ENCODE data around the gene TTLL11.

TTLL11 gene

DNA sequence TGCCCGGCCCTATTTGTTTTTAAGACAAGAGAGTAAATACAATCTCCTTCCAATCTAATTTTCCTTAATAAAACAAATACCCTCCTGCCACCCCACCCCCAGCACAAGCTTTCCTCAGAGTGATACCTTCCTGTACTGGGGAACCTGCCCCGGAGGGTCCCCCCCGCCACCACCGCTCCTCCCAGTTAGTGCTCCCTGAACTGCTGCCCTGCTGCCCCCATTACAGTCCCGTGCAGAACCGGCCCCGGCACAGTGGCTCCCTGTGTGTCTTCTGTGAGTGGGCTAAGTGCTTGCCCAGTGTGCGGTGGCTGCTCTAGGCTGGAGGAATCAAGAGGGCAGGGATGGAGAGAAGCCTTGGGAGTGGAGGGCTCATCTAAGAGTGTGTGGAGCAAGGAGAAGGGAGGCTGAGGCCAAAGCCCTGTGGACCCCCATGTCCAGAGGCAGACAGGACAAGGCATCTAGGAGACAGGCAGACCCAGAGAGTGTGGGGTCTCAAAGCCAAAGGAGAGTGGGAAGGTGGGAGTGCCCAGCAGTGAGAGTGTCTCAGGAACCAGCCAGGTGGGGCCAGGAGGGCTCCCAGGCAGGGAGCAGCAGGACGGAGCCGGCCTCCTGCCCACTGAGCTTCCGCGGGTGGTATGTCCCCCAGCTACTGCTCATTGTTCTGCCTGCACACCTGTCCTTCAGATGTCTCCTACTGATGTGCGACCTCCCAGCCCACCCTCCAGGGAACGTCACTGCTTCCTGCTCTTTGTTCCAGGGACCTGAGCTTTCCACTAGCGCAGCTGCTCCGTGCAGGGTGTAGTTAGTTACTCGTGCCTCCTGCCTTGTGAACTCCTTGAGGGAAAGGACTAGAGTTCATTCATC, 312.7 kb downstream of the TTLL11 start:
- no peak for DNase-seq
- H3K4me1 Mint-ChIP-seq = peaks cover 28% of the 10 kb centered on the region
- H3K4me3 Mint-ChIP-seq = no peak overlapping the region
- CTCF ChIA-PET = no interaction called here
- no peaks in the 10 kb centered on the region for H3K36me3 Mint-ChIP-seq
- no peaks in the 10 kb centered on the region for H3K9me3 Mint-ChIP-seq
- H3K27me3 Mint-ChIP-seq = peaks cover 45% of the 10 kb centered on the region
- no peak overlapping the region for H3K27ac Mint-ChIP-seq

DNA sequence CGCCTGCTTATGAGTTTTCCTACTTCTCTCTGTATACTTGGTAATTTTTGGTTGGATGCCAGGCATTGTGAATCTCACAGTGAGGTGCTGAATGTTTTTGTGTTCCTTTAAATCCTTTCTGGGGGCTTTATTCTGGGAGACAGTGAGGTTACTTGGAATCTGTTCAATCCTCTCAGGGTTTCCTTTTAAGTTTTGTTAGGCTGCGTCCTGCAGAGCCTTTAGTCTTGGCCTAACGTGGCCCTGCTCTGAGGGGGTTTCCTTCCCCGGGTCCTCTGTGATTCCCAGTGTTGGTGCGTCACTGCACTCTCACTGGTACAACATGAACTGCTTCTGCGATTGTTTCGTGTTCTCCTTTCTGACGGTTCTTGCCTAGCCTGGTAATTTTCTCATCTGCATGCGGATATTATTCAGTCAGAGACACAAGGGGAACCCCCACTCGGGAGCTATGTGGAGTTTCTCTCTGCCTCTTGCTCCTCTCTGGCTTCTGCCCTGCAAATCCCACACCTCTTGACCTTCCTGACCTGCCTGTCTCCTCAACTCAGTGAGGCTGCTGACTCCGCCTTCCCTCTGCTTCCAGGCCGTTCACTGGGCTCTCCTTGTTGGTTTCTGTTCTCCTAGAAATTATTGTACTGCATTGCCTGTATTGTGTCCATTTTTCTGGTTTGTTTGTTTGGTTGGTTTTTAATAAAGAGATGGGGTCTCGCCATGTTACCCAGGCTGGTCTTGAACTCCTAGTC, 313.6 kb downstream of the TTLL11 start:
- no peaks in the 10 kb centered on the region for H3K36me3 Mint-ChIP-seq
- peaks cover 20% of the 10 kb centered on the region for H3K4me1 Mint-ChIP-seq
- DNase-seq = no peak
- H3K9me3 Mint-ChIP-seq = no peaks in the 10 kb centered on the region
- CTCF ChIA-PET = no interaction called here
- no peak overlapping the region for H3K4me3 Mint-ChIP-seq
- peaks cover 52% of the 10 kb centered on the region for H3K27me3 Mint-ChIP-seq
- no peak overlapping the region for H3K27ac Mint-ChIP-seq

DNA sequence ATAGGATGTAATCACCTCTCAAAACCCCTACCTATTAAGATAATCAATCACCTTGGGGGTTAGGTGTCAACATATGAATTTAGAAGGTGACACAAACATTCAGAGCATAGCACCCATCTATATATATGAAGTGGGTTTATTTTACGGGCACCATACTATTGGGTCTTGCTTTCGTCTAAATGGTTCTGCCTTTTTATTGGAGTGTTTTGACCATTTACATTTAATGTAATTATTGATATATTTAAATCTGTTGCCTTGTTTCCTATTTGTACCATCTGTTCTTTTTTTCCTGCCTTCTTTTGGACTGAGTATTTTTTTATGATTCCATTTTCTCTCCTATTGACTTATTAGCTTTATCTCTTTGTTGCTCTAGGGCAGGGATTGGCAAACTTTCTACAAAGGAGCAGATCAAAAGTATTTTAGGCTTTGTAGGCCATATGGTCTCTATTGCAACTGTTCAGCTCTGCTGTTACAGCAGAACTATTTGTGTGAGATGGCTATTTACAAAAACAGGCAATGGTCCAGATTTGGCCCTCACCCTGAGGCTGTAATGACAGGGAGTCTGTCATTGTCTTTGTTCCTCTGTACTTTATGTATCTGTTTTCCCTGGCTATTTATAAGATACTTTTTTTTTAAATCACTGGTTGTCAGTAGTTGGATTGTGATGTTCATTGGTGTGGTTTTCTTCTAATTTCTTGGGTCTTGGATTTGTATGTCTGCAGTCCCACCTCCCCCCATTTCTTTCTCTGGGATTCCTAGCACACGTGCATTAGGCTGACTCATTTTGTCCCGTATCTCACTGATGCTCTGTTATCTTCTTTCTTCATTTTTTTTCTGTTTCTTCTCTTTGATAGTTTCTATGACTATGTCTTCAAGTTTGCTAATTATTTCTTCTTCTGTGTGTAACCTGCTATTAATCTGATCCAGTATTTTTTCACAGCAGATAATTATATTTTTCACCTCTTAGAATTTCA, 314.6 kb downstream of the TTLL11 start:
- no peaks in the 10 kb centered on the region for H3K36me3 Mint-ChIP-seq
- H3K4me1 Mint-ChIP-seq = peaks cover 10% of the 10 kb centered on the region
- no peak overlapping the region for H3K4me3 Mint-ChIP-seq
- DNase-seq = no peak
- CTCF ChIA-PET = no interaction called here
- H3K27me3 Mint-ChIP-seq = peaks cover 52% of the 10 kb centered on the region
- no peaks in the 10 kb centered on the region for H3K9me3 Mint-ChIP-seq
- H3K27ac Mint-ChIP-seq = no peak overlapping the region

- CTCF ChIA-PET = no interaction called here
- peaks cover 52% of the 10 kb centered on the region for H3K27me3 Mint-ChIP-seq
- no peak overlapping the region for H3K27ac Mint-ChIP-seq
- peaks cover under 1% of the 10 kb centered on the region for H3K4me1 Mint-ChIP-seq
- H3K9me3 Mint-ChIP-seq = no peaks in the 10 kb centered on the region
- DNase-seq = no peak
- H3K36me3 Mint-ChIP-seq = no peaks in the 10 kb centered on the region
- H3K4me3 Mint-ChIP-seq = no peak overlapping the region
Measured at GRCh38 chr9:121776739-121777637, 316.1 kb downstream of the TTLL11 start.

- DNase-seq = no peak
- CTCF ChIA-PET = interaction anchor here (1.0 kb wide), 1 partner anchor 13 kb away, joined by 3 read pairs; no protein-coding TSS in a partner anchor
Measured at GRCh38 chr9:121776001-121776738, 316.9 kb downstream of the TTLL11 start.

DNA sequence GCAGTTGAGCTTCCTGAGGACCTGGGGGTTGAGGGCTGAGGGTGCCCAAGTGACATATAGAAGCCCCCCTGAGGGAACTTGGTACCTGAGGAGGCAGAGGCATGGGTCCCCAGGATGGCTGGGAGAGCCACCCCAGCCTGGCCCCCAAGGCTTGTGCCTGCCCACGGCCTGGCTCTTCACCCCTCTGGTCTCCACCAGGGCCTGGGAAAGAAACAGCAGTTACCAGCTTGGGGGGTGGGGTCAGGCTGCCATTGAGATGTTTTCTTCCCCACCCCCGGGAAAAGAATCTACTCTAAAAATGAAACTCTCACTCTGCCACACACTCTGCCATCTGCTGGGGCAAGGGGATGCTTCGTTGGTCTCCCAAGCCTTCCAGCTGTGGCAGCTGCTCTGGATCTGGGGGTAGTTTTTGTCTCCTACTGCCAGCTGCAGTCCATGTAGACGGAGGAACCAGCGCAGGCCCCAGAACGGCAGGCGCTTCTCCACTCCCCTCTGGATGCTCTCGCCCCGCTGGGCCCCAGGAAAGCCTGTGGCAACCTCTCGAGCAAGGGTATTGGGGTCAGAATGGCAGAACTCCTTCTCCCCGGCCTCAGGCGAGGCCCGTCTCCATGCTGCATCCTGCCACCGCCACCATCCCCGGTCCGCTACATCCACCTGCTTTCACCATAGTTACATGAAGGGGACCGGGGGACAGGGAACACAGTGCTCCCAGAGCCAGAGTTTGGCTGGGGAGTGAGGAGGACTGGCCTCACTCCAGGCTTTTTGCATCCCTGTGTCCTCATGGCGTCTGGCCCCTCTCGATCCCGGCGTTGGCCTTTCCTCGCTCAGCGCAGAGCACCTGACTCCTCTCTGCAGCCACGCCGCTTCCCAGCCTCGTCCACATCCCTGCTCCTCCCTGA, 318.1 kb downstream of the TTLL11 start:
- no peaks in the 10 kb centered on the region for H3K4me1 Mint-ChIP-seq
- no peaks in the 10 kb centered on the region for H3K9me3 Mint-ChIP-seq
- CTCF ChIA-PET = interaction anchor here (1.0 kb wide), 1 partner anchor 14 kb away, joined by 3 read pairs; no protein-coding TSS in a partner anchor
- H3K4me3 Mint-ChIP-seq = no peak overlapping the region
- no peaks in the 10 kb centered on the region for H3K36me3 Mint-ChIP-seq
- no peak for DNase-seq
- H3K27me3 Mint-ChIP-seq = peaks cover 39% of the 10 kb centered on the region
- no peak overlapping the region for H3K27ac Mint-ChIP-seq

More at GRCh38 chr9:121776001-121776738, 316.9 kb downstream of the TTLL11 start:
- no peak overlapping the region for H3K27ac Mint-ChIP-seq
- H3K4me3 Mint-ChIP-seq = no peak overlapping the region
- no peaks in the 10 kb centered on the region for H3K9me3 Mint-ChIP-seq
- peaks cover 47% of the 10 kb centered on the region for H3K27me3 Mint-ChIP-seq
- H3K4me1 Mint-ChIP-seq = no peaks in the 10 kb centered on the region
- H3K36me3 Mint-ChIP-seq = no peaks in the 10 kb centered on the region

GRCh38 chr9:121773954-121774714, 319.0 kb downstream of the TTLL11 start:
- CTCF ChIA-PET = no interaction called here
- no peaks in the 10 kb centered on the region for H3K36me3 Mint-ChIP-seq
- H3K27me3 Mint-ChIP-seq = peaks cover 41% of the 10 kb centered on the region

DNA sequence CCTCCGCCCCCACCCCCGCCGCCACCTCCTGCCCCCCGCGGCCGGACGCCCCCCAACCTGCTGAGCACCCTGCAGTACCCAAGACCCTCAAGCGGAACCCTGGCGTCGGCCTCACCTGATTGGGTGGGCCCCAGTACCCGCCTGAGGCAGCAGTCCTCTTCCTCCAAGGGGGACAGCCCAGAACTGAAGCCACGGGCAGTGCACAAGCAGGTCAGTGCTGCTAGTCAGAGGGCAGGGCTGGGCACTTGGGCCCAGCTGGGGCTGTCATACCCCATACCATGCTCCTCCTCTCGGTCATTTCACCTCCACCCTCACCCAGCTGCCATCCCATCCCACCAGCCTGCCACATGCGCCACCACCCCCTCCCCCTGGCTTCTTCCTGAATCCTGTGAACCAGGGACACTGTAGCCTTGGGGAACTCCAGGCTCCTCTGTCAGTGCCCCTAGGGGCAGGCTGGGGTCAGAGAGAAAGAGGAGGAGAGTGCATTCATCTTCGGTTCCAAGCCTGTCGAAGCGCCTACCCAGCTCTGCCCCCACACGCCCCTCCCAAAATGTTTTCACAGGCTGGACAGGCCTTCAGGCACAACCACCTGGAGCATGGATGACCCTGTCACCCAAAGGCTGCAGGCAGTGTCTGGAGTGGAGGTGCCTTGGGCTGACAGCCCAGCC, 319.7 kb downstream of the TTLL11 start:
- peak; percentile 17 for DNase-seq
- Mint-ChIP-seq H3K4me3 (no peak overlapping the region), H3K27me3 (peaks cover 40% of the 10 kb centered on the region), H3K4me1 (no peaks in the 10 kb centered on the region), H3K36me3 (no peaks in the 10 kb centered on the region), H3K9me3 (no peaks in the 10 kb centered on the region), H3K27ac (no peak overlapping the region)
- CTCF ChIA-PET = no interaction called here

More at GRCh38 chr9:121773954-121774714, 319.0 kb downstream of the TTLL11 start:
- Mint-ChIP-seq H3K4me3 (no peak overlapping the region), H3K9me3 (no peaks in the 10 kb centered on the region), H3K27ac (no peak overlapping the region), H3K4me1 (no peaks in the 10 kb centered on the region)
- peak; percentile 10 for DNase-seq

DNA sequence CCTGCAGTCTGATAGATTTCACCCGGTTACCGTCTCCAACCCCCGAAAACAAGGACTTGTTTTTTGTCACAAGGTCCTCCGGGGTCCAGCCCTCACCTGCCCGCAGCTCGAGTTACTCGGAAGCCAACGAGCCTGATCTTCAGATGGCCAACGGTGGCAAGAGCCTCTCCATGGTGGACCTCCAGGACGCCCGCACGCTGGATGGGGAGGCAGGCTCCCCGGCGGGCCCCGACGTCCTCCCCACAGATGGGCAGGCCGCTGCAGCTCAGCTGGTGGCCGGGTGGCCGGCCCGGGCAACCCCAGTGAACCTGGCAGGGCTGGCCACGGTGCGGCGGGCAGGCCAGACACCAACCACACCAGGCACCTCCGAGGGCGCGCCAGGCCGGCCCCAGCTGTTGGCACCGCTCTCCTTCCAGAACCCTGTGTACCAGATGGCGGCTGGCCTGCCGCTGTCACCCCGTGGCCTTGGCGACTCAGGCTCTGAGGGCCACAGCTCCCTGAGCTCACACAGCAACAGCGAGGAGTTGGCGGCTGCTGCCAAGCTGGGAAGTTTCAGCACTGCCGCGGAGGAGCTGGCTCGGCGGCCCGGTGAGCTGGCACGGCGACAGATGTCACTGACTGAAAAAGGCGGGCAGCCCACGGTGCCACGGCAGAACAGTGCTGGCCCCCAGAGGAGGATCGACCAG, 320.4 kb downstream of the TTLL11 start:
- Mint-ChIP-seq H3K4me3 (no peak overlapping the region), H3K9me3 (no peaks in the 10 kb centered on the region), H3K36me3 (no peaks in the 10 kb centered on the region), H3K4me1 (no peaks in the 10 kb centered on the region), H3K27ac (no peak overlapping the region), H3K27me3 (peaks cover 46% of the 10 kb centered on the region)
- DNase-seq = peak; percentile 10
- CTCF ChIA-PET = no interaction called here

Measured in activated naive CD4-positive, alpha-beta T cell treated with anti-CD3 and anti-CD28 coated beads, Interleukin-2, amount 10 ng/mL, durations not matched to agents 7 days and 5 days (primary cell).